ENCODE results near the gene TMEM185A.

Gene TMEM185A

DNA sequence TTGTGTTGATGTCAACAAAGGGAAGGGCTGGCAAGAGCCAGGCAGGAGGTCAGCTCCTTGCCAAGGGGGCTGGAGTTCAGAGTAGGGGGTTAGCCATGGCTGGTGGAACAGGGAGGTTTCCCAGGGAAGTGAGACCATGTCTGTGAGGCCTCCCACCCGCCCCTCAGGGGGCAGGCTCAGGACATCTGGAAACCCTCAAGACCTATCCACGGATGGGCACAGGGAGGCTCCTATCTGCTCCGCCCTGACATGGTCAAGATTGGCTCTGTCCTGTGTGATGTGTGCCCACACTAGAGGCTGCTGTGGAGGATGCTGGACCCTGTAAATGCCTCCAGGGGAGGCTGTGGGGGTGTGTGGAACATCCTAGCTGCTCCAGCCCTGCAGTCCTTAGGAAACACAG, 8.0 kb upstream of the TMEM185A start:
- Histone ChIP-seq H3K4me1 (ENCODE audit: control insufficient read depth, low read length) (no peaks in the 10 kb centered on the region), H3K4me2 (ENCODE audit: low read length) (no peak overlapping the region), H4K20me1 (ENCODE audit: control insufficient read depth, insufficient read depth, low read depth, low read length) (no peaks in the 10 kb centered on the region), H3K9me2 (replicated peaks; ENCODE audit: control insufficient read depth, low read length) (no peaks in the 10 kb centered on the region), H3K9me3 (ENCODE audit: control insufficient read depth, insufficient read depth, low read length) (no peaks in the 10 kb centered on the region), H3K79me2 (ENCODE audit: control insufficient read depth, low read length) (no peaks in the 10 kb centered on the region), H3K27me3 (ENCODE audit: control insufficient read depth, low read length) (no peaks in the 10 kb centered on the region), H3F3A (ENCODE audit: control insufficient read depth, insufficient read depth) (no peaks in the 10 kb centered on the region), H3K27ac (ENCODE audit: low read depth, low read length) (no peak overlapping the region), H3K36me3 (ENCODE audit: control insufficient read depth, low read length) (no peaks in the 10 kb centered on the region), H3K4me3 (ENCODE audit: low read length) (no peak overlapping the region)
- TF ChIP-seq, protein P1, sequence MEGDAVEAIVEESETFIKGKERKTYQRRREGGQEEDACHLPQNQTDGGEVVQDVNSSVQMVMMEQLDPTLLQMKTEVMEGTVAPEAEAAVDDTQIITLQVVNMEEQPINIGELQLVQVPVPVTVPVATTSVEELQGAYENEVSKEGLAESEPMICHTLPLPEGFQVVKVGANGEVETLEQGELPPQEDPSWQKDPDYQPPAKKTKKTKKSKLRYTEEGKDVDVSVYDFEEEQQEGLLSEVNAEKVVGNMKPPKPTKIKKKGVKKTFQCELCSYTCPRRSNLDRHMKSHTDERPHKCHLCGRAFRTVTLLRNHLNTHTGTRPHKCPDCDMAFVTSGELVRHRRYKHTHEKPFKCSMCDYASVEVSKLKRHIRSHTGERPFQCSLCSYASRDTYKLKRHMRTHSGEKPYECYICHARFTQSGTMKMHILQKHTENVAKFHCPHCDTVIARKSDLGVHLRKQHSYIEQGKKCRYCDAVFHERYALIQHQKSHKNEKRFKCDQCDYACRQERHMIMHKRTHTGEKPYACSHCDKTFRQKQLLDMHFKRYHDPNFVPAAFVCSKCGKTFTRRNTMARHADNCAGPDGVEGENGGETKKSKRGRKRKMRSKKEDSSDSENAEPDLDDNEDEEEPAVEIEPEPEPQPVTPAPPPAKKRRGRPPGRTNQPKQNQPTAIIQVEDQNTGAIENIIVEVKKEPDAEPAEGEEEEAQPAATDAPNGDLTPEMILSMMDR (IDR thresholded peaks at IDR 0.05; ENCODE audit: low read depth, low read length, poor library complexity, severe bottlenecking), result no peak
- no peak for TF ChIP-seq EZH2phosphoT487 (IDR thresholded peaks at IDR 0.05; ENCODE audit: borderline replicate concordance, low read length)

DNA sequence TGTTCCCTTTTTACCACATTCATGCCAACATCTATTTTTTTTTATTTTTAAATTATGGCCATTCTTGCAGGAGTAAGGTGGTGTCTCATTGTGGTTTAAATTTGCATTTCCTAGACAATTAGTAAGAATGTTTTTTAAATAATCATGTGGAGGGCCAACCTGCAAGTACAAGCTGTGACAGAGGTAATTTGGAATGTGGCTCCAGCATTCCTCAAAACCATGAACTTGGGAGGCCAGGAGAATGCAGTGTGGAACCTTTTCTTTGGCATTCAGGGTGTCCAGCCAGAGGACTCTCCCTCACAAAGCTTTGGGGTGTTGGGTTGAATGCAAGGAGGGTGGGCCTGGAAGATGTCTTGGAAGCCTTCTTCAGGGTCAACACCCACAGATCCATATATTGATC, 7.3 kb upstream of the TMEM185A start:
- Histone ChIP-seq H3K36me3 (ENCODE audit: control insufficient read depth, low read length) (no peaks in the 10 kb centered on the region), H3K27ac (ENCODE audit: low read depth, low read length) (no peak overlapping the region), H3K9me2 (replicated peaks; ENCODE audit: control insufficient read depth, low read length) (no peaks in the 10 kb centered on the region), H4K20me1 (ENCODE audit: control insufficient read depth, insufficient read depth, low read depth, low read length) (no peaks in the 10 kb centered on the region), H3K4me3 (ENCODE audit: low read length) (no peak overlapping the region), H3F3A (ENCODE audit: control insufficient read depth, insufficient read depth) (no peaks in the 10 kb centered on the region), H3K79me2 (ENCODE audit: control insufficient read depth, low read length) (no peaks in the 10 kb centered on the region), H3K9me3 (ENCODE audit: control insufficient read depth, insufficient read depth, low read length) (no peaks in the 10 kb centered on the region), H3K27me3 (ENCODE audit: control insufficient read depth, low read length) (no peaks in the 10 kb centered on the region), H3K4me2 (ENCODE audit: low read length) (no peak overlapping the region), H3K4me1 (ENCODE audit: control insufficient read depth, low read length) (no peaks in the 10 kb centered on the region)
- no peak for TF ChIP-seq EZH2phosphoT487 (IDR thresholded peaks at IDR 0.05; ENCODE audit: borderline replicate concordance, low read length)
- TF ChIP-seq, protein P1 (IDR thresholded peaks at IDR 0.05; ENCODE audit: low read depth, low read length, poor library complexity, severe bottlenecking), result no peak

DNA sequence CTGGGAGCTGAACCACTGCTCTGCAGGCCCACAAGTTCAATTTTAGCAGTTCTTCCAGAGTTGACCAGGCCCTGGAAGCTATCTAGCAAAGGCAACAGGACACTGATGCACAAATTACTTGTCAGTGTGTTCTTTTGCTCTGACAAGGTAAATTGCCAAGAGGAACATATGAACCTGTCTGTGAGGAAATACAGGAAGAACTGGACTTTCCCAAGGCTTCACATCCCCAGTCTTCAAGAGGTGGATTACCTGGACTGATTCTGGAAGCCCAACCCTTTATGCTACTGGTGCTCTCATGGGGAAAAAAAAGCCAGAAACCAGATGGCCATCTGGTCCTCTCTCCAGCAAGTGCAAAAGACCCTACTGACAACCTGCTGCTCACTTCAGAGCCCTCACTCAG, 1.9 kb upstream of the TMEM185A start:
- H3K4me2 ChIP-seq (ENCODE audit: low read length), result no peak overlapping the region
- H4K20me1 ChIP-seq (ENCODE audit: control insufficient read depth, insufficient read depth, low read depth, low read length), result no peaks in the 10 kb centered on the region
- TF ChIP-seq, protein P1 (IDR thresholded peaks at IDR 0.05; ENCODE audit: low read depth, low read length, poor library complexity, severe bottlenecking), result no peak
- no peak for TF ChIP-seq EZH2phosphoT487 (IDR thresholded peaks at IDR 0.05; ENCODE audit: borderline replicate concordance, low read length)
- no peak overlapping the region for H3K27ac ChIP-seq (ENCODE audit: low read depth, low read length)
- no peaks in the 10 kb centered on the region for H3K36me3 ChIP-seq (ENCODE audit: control insufficient read depth, low read length)
- H3K9me2 ChIP-seq (replicated peaks; ENCODE audit: control insufficient read depth, low read length), result no peaks in the 10 kb centered on the region
- H3K79me2 ChIP-seq (ENCODE audit: control insufficient read depth, low read length), result peaks cover 25% of the 10 kb centered on the region
- no peak overlapping the region for H3K4me3 ChIP-seq (ENCODE audit: low read length)
- no peaks in the 10 kb centered on the region for H3K27me3 ChIP-seq (ENCODE audit: control insufficient read depth, low read length)
- no peaks in the 10 kb centered on the region for H3K9me3 ChIP-seq (ENCODE audit: control insufficient read depth, insufficient read depth, low read length)
- no peaks in the 10 kb centered on the region for H3F3A ChIP-seq (ENCODE audit: control insufficient read depth, insufficient read depth)
- H3K4me1 ChIP-seq (ENCODE audit: control insufficient read depth, low read length), result peaks cover 14% of the 10 kb centered on the region

All from DOHH2 (cell line).